Fibroblast of the aortic adventitia (primary cell): ENCODE results near the gene FGFBP1. TPM values are rescaled to one million over a fixed set of nuclear protein-coding genes. Genes with fewer than 3 reads are reported as not detected.

Experiments used
- DNase-seq: peaks from one replicate; pipeline ENCODE4 v3.0.0-alpha.2; 2010; ENCODE audit warnings: low read depth
- H3K4me3 ChIP-seq: 2 replicates; pipeline ENCODE4 v1.5.1; 2011; ENCODE audit warnings: low read depth, mild to moderate bottlenecking, control low read depth, low read length, moderate library complexity
- total RNA-seq: library from RNA; depleted of rRNA; stranded (reverse); fragments of >200 nt; gene quantifications from 2 replicates; pipeline ENCODE4 v1.2.3, GENCODE V29; 2012; ENCODE audit warnings: low replicate concordance
- TF ChIP-seq, protein P1 (sequence below): IDR thresholded peaks from 2 replicates; pipeline ENCODE4 v1.5.1; 2011; ENCODE audit warnings: mild to moderate bottlenecking, low read length, control low read depth, inconsistent platforms; ENCODE audit not compliant: insufficient read depth

Gene FGFBP1
- total RNA-seq, 1 donor, result not detected

DNA sequence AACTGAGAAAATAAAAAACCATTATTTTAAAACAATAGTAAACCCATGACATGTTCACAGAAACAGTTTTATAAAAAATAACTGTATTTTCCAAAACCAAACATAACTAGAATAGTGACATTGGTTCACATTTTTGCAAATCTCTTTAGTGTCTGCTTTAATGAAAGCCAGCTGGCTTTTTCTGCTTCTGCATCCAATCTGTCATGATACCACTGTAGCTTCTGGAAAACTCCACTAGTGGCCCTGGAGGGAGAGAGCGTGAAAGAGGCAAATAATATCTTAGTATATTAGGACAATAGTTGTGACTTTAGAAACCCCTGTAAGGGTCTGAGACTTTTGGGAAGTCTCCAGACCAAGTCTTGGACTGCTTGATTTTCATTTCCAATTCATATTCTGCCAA, 31.1 kb downstream of the FGFBP1 start:
- TF ChIP-seq, protein P1, sequence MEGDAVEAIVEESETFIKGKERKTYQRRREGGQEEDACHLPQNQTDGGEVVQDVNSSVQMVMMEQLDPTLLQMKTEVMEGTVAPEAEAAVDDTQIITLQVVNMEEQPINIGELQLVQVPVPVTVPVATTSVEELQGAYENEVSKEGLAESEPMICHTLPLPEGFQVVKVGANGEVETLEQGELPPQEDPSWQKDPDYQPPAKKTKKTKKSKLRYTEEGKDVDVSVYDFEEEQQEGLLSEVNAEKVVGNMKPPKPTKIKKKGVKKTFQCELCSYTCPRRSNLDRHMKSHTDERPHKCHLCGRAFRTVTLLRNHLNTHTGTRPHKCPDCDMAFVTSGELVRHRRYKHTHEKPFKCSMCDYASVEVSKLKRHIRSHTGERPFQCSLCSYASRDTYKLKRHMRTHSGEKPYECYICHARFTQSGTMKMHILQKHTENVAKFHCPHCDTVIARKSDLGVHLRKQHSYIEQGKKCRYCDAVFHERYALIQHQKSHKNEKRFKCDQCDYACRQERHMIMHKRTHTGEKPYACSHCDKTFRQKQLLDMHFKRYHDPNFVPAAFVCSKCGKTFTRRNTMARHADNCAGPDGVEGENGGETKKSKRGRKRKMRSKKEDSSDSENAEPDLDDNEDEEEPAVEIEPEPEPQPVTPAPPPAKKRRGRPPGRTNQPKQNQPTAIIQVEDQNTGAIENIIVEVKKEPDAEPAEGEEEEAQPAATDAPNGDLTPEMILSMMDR, result no peak
- DNase-seq, result peak; percentile 31
- no peak overlapping the region for H3K4me3 ChIP-seq

DNA sequence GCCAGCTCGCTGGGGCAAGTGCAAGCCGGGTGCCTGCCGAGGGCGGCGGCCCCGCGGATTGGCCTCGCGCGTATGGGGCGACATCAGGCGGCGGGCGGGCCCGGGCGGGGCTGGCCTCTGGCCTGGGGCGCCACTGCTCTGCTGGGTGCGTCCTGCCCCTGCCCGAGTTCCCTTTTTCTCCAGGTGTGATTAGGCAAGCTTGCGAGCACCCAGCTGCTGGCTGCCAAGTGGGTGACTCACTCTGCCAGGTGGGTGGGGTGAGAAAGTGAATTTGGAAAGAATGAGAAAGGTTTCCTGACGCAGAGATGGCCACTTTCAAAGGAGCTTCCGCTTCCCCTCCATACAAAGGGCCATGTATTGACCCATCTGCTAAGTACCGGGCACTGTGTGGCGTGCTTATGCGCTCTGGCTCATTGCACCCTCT, 32.5 kb downstream of the FGFBP1 start:
- no peak for DNase-seq
- TF ChIP-seq, protein P1, result no peak
- no peak overlapping the region for H3K4me3 ChIP-seq

DNA sequence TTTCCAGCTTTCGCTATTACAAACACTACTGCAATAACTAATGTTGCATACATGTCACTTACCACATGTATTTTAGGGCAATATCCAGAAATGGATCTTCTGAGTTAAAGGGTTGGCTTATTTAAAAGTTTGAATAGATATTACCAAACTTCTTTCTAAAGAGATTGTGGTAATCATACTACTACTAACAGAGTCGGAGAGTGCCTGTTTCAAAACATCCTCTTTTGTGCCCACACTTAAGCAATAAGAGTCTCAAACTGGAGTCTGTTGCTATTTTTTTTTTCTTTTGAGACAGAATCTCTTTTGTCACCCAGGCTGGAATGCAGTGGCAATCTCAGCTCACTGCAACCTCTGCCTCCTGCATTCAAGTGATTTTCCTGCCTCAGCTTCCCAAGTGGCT, 35.8 kb downstream of the FGFBP1 start:
- TF ChIP-seq, protein P1, result no peak
- no peak for DNase-seq
- H3K4me3 ChIP-seq, result no peak overlapping the region

DNA sequence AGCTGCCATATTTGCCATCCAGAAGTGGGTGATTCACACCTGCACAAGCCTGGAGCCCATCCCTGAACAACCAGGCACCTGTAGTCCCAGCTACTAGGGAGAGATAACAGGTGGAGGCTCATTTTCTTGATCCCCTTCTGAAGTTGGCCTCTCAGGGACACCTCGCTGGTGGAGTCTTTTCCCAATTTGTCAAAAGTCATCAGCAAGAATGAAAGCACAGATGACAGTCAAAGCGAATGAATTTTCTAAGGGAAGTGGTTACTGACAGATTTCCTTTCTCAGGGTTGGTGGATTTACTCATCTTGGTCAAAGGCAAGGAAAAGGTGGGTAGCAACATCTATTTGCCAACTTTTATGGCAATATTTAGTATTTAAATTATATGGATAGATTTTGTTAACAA, 36.5 kb downstream of the FGFBP1 start:
- TF ChIP-seq, protein P1, result no peak
- no peak overlapping the region for H3K4me3 ChIP-seq
- DNase-seq, result no peak

DNA sequence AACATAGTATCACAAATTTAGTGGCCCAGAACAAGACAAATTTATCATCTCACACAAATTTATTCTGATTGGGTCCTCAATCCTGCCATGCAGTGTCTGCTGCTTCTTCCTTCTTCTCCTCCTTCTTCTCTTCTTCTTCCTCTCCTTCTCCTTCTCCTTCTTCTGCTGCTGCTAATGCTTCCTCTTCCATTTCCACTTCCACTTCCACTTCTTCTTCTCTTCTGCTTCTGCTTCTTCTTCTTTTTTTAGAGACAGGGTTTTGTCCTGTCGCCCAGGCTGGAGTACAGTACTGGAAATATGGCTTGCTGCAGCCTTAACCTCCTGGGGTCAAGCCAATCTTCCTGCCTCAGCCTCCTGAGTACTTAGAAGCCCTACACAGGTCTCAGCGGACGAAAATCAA, 37.5 kb downstream of the FGFBP1 start:
- TF ChIP-seq, protein P1, result no peak
- no peak overlapping the region for H3K4me3 ChIP-seq
- no peak for DNase-seq

DNA sequence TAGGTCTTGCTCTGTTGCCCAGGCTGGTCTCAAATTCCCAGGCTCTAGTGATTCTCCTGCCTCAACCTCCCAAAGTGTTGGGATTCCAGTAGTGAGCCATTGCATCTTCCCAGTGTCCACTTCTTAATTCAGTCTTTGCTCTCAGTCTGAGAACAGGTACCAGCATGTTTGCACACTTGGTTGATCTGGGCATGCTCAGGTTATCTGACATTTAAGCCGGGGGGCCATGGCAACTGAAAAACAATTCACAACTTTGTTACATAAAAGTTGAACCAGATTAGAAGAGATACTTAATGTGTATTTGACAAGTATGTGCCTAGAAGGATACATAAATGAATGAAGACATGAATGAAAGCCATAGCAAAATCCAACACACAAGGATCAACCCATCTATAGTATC, 39.0 kb downstream of the FGFBP1 start:
- no peak for DNase-seq
- H3K4me3 ChIP-seq, result no peak overlapping the region
- TF ChIP-seq, protein P1, result no peak

DNA sequence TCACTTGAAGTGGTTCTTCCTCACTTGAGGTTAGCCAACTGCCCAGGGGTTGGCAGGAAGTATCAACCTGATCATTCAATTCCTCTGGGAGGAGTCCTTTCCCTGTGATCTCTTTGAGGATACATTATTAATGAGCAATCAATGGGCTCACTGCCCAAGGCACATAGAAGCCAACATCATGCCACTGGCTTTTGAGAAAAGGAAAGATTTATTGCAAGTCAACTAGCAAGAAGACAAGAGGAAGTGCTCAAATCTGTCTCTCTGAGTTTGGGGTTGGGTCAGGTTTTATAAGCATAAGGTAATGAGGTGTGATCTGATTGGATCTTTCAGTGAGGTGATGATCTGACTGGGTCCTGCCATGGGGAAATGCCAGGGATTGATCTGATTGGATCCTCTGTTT, 39.6 kb downstream of the FGFBP1 start:
- DNase-seq, result peak; percentile 26
- TF ChIP-seq, protein P1, result no peak

More for the DNA sequence above, 39.6 kb downstream of the FGFBP1 start:
- H3K4me3 ChIP-seq, result no peak overlapping the region
